Activated gamma-delta T cell (primary cell): ENCODE results near the gene ZNF79.
"Not testable (repeated sequence)": the region's sequence is repeated elsewhere in the genome, so short reads cannot be mapped to it uniquely, and the experiment has no call there.

Experiments
- DNase-seq: peaks from one replicate; lab custom pipeline; 2025; lab: John Stamatoyannopoulos, UW

ZNF79 gene

DNA sequence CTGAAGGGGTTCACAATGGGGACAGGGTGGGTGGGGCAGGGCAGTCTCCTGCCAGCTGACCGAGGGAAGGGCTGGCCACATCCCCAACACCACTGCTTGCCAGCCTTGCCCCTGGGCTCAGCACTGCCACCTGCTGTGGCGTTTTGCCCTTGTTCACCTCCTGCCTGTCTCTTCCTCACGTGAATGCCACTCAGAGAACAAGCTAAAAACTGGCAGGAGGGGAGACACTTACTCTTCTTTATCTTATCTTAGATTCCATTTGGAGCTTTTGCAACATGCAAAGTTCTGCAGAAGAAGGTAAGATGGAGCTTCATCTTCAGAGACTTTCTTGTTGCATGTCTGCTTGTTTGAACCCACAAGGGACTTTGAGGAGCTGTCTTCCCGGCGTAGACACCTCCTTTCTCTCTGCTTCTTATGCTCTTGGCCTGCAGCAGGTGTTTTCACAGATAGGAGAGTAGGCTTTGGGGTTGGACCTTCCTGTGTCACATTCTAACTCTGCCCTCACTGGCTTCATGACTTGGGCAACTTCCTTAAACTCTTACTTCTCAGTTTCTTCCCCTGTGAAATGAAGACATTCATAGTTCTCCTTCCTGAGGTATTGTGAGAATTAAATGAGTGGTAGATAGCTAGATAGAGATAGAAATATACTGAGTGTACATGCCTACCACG is 31.3 kb downstream of the ZNF79 start:
- no peak for DNase-seq

DNA sequence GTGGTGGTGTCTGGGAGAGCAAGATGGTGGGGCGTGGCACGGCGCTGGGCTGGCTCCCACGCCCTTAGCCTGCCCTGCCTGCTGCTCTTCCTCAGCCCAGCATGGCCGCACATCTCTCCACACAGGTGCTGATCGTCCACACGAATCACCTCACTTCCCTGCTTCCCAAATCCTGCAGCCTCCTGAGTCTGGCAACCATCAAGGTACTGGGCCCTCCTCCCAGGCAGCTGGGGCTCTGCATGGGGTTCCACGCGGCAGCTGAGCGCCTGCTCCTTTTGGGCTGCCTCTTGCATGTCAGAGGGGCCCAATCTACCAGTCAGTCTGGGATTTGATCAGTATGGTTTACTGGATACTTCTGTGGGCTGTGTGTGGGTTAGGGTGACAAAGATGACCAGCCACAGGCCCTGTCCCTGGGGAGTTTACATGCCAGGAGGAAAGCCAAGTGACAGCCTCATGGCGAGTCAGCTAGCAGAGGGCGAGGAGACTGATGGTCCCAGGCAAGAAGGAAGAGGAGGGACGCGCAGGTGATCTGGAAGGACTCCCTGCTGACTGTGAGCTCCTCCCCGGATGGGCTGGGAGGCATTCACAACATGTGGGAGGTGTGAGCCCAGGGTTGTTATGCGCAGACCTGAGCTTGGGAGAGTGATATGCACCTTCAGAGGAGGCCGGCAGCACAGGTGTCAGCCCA is 33.2 kb downstream of the ZNF79 start:
- no peak for DNase-seq

GRCh38 chr9:127458921-127459320 is 34.7 kb downstream of the ZNF79 start:
- DNase-seq = no peak

DNA sequence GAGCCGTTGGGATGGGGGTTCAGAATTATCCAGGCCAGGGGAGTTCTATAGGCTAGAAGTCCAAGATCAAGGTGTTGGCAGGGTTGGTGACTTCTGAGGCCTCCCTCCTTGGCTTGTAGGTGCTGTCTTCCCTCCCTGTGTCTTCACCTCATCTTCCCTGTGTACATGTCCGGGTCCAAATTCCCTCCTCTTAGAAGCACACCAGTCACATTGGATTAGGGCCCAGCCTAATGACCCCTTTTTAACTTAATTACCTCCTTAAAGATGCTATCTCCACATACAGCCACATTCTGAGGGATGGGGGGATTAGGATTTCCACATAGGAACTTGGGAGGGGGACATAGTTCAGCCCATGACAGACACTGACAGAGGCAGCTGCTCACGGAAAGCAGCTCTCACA is 39.2 kb downstream of the ZNF79 start:
- DNase-seq = no peak

GRCh38 chr9:127463911-127464310 is 39.7 kb downstream of the ZNF79 start:
- DNase-seq = no peak

- not testable (repeated sequence) for DNase-seq
Measured at GRCh38 chr9:127466407-127466917, 42.3 kb downstream of the ZNF79 start.

- DNase-seq = no peak
Measured at GRCh38 chr9:127467621-127468020, 43.4 kb downstream of the ZNF79 start.

DNA sequence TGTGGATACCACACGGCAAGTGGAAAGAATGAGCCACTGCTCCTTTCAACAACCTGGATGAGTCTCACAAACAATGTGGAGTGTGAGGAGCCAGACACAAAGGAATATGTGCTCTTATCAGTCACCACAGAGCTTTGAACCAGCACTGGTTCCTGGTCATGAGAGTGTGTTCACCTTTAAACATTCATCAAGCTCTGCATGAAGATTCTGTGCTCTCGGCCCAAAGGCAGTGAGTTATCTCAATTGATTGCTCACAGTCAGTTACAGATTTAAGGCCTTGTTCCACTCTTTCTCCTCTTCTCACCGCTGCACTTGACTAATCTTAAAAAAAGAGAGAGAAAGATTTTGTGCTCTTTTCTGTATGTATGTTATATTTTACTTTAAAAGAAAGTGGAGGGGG is 46.5 kb downstream of the ZNF79 start:
- DNase-seq = no peak

DNA sequence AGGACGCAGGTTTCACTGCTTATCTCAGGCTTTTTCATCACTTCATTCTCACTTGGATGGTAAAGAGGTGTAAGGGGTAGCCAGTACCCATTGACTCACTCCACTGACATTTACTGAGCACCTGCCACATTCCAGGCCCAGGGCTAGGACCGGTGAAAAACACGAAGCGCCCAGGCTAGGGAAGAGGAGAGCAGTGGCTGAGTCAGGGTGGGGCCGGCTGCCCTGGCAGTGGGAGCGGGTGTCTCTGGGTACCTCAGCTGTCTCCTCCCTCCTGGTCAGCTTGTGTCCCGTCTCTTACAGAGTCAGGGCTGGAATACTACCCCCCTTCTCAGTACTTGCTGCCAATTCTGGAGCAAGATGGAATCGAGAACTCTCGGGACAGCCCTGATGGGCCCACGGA is 49.3 kb downstream of the ZNF79 start:
- no peak for DNase-seq

GRCh38 chr9:127473932-127474331 is 49.8 kb downstream of the ZNF79 start:
- no peak for DNase-seq

DNA sequence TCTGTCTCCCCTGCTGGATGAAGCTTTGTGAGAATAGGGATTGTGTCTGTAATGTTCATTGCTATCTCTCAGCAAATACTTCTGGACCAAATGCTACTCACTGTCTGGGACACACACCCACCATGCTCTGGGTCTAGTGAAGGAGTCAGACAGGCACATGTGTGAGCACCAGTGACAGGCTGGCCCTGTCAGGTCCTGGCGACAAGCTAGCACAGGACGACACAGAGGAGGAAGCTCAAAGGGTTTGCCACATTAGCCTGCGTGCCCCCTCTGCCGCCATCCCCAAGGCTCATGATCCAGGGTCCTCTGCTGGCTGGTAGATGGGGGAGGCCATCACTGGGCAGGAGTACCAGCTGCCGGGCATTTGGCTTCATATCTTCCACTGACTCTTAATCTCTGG is 50.4 kb downstream of the ZNF79 start:
- no peak for DNase-seq

- DNase-seq = no peak
Measured at GRCh38 chr9:127479507-127480081, 55.4 kb downstream of the ZNF79 start.

DNA sequence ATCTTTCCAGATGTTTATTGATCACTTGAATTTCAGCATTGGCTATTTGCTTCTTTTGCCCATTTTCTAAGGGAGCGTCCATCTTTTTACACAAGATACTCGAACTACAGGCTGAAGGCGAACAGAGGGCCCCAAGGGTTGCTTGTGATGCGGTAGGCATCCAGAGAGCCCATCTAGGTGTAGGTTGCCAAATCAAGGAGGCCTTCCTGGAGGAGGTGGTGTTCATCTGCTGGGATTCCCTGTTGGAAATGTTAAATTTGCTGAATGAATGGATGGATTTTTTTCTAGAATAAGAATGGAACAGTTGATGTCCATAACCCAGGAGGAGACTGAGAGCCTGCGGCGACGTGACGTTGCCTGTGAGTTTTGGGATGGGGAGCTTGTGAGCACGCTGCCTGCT is 58.5 kb downstream of the ZNF79 start:
- DNase-seq = no peak

DNA sequence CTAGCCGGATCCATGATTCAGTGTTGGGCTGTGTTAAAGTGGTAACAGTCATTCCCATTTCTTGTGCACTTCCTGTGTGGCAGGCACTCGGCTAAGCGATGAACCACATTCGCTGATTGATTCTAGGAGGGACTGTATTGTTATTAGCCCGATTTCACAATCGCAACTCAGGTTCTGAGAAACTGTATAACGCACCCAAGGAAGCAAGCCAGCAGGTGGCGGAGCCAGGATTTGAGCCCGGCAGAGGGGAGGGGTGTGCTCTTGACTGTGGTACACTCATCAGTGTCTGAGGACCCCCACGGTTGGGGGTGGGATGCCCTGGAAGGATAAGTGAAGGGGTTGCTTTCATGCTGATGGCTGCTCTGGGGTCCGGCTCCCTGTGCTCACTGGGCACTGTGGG is 61.8 kb downstream of the ZNF79 start:
- no peak for DNase-seq

DNA sequence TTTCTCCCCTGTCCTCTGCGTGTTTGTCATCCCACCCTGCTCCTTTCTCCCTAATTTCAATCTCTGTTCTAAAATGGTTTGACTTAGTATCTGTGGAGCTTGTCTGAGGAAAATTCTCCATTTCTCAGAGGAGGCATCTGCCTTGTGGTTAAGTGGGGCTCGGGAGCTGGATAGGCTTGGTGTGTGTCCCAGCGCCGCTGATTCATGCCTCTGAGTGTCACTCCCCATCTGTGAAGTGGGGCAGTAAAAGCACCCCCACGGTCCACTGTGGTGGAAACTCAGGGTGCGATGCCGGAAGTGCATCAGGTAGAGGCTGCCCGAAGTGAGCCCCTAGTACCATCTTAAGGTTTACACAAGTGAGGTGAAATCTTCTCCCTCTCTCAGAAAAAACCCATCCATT is 64.8 kb downstream of the ZNF79 start:
- DNase-seq = no peak

GRCh38 chr9:127489471-127490115 is 65.4 kb downstream of the ZNF79 start:
- no peak for DNase-seq

- no peak for DNase-seq
Measured at GRCh38 chr9:127490535-127491230, 66.5 kb downstream of the ZNF79 start.

DNA sequence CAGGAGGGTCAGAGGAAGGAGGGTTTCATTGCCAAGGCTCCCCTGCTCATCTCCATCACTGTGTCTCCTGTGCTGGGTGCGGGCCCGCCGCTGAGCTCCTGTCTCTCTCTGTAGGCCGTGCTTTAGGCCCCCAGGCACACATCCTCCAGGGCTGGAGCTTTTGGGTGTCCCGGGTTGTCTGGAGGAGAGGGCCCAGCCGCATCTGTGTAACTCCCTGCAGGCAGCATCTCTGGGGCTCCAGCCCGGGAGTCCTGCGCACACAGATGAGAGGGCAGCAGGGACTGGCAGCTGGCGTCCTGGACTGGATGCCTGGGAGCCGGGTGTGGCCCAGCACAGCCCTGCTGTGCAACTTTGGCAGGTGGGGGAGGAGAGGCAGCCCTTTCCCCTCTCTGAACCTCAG is 67.3 kb downstream of the ZNF79 start:
- no peak for DNase-seq

- no peak for DNase-seq
Measured at GRCh38 chr9:127492616-127493015, 68.4 kb downstream of the ZNF79 start.

- DNase-seq = no peak
Measured at GRCh38 chr9:127493592-127494303, 69.6 kb downstream of the ZNF79 start.

- DNase-seq = no peak
Measured at GRCh38 chr9:127494304-127494702, 70.1 kb downstream of the ZNF79 start.
